Heart left ventricle (tissue), 13 donors: ENCODE data around the gene HS3ST3A1.

Experiments
- POLR2A ChIP-seq, 2 donors: fragments of 450-650 bp; IDR thresholded peaks; one replicate each; pipeline ENCODE4 v1.6.1; 2017; ENCODE audit warnings: antibody characterized with exemption in 2 of 2, mild to moderate bottlenecking in 2 of 2, moderate library complexity in 2 of 2
- TF ChIP-seq, protein P1 (sequence below), 12 donors: fragments of 200-600 bp; sonication (generic) in 4 of 12; IDR thresholded peaks; one replicate each; pipeline versions ENCODE4 v1.5.0 to v1.8.0; 2018 to 2022; ENCODE audit warnings: antibody characterized with exemption in 12 of 12, mild to moderate bottlenecking in 5 of 12
- donor health status: ischemic (EF 13 %, LVEDD 7.1; RV severe dilation, severe dysfunction).
- donor health status: DM: no; HTN: yes; CAD: no.
- donor health status: DM: no; HTN: no; CAD: no.
- donor health status: ischemic (EF 25% LVEDD 6.9; RV normal size, moderate dysfunction).
- donor health status: ischemic (EF 25% LVEDD 5.7; RV mildly dilated, moderate dysfunction).
- donor health status: ischemic (EF 35%, LVEDD 5.7; RV mildly dilated, moderate dysfunction).
- donor health status: nonischemic (EF 11% LVEDD 7.7; RV severe dilation, severe dysfunction).
- donor health status: DM: yes; HTN: yes; CAD: no.
- donor health status: PGD.
- donor health status: ischemic (EF 29% LVEDD 5.4; RV normal size, mild dysfunction).
- donor health status: nonischemic (EF 23%, LVEDD 6.1; RV moderate dilation, normal function).

DNA sequence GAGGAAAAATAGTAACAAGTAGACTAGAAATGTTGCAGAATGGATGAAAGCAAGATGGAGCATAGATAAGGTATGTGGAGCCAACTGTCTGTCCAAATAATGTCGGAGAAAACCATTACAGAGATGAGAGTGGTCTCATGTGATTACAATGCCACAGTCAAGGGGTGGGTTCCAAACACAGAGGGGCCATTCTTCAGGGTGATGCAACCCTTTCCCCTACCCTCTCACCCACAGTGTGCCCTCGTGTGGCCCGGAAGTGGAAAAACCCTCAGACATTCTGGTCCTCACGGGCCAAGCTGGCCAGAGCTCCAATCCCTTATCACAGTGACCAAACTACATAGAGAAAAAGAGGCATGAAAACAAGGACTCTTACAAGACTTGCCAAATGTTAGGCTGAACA is 17.7 kb upstream of the HS3ST3A1 start:
- TF ChIP-seq, protein P1, sequence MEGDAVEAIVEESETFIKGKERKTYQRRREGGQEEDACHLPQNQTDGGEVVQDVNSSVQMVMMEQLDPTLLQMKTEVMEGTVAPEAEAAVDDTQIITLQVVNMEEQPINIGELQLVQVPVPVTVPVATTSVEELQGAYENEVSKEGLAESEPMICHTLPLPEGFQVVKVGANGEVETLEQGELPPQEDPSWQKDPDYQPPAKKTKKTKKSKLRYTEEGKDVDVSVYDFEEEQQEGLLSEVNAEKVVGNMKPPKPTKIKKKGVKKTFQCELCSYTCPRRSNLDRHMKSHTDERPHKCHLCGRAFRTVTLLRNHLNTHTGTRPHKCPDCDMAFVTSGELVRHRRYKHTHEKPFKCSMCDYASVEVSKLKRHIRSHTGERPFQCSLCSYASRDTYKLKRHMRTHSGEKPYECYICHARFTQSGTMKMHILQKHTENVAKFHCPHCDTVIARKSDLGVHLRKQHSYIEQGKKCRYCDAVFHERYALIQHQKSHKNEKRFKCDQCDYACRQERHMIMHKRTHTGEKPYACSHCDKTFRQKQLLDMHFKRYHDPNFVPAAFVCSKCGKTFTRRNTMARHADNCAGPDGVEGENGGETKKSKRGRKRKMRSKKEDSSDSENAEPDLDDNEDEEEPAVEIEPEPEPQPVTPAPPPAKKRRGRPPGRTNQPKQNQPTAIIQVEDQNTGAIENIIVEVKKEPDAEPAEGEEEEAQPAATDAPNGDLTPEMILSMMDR (IDR thresholded peaks at IDR 0.05) = no peak
- TF ChIP-seq POLR2A (IDR thresholded peaks at IDR 0.05) = no peak
